ENCODE measurements around the gene SLC52A1. TPM values are rescaled to one million over a fixed set of nuclear protein-coding genes. Genes with fewer than 3 reads are reported as not detected.
"Not testable (repeated sequence)": the region's sequence is repeated elsewhere in the genome, so short reads cannot be mapped to it uniquely, and the experiment has no call there.

Gene SLC52A1
- total RNA-seq, result not detected
- under 1 TPM in 1 of 2 donors, not detected in 1; 0.08 TPM for polyA plus RNA-seq

DNA sequence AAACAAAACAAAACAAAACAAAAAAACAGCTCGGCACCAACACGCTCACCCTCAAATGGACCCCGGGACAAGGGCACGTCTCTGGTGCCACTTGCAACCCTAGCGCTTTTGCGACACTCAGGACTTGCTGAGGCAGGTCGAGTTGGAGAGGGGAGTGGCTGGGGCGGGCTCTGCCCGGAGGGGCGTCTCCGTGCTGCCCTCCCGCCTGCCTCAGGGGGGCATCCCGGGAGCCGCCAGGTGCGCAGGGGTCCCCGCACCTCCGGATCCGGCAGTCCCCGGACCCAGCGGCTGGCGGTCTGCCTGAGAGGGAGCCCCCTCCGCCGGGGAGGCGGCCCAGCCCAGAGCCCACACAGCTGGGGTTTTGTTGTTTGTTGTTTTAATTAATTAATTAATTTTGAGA, at the start of gene SLC52A1:
SLC52A1 (minus strand) TSS at position 112 of the 400 bp plus-strand sequence. CDS start 820 bp downstream, outside the sequence.
- peak within 1 kb of the TSS in 1 of 4 donors; percentile 23 for H3K4me3 ChIP-seq
- TF ChIP-seq CTCF (IDR thresholded peaks at IDR 0.05), result no peak
- no peaks in the 10 kb centered on the region for H3K4me1 ChIP-seq
- no peaks in the 10 kb centered on the region for H3K9me3 ChIP-seq
- FAIRE-seq (no peak), ATAC-seq (no peak), DNase-seq (peak in 2 of 6 donors; percentile 24 to 53)
- no peaks in the 10 kb centered on the region for H3K36me3 ChIP-seq
- no peak within 1 kb of the TSS for H3K27ac ChIP-seq
- no peaks in the 10 kb centered on the region for H3K27me3 ChIP-seq
- intact Hi-C loops (cut with DNase I), result no loop called here
- WGBS, 2 donors, result 7 to 9% methylated on average over 21 to 24 of the region's 24 CpGs

DNA sequence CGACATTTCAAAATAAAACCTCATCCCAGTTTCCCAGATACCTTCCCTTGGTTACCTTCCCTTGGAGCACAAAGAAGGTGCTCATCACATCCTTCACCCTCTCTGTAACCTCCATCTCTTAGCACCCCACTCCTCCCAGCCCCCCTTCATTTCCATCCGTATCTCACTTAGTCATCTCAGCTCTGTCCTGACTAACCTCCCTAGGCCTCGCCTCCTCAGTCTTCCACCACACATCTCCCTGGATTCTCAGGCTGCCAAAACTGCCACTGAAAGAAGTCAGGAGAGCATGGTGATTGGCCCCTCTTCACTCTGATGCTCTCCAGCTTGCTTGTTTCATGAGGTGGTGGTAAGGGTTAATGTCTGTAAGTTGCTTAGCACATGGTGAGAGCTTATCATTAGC, 45.4 kb upstream of the SLC52A1 start:
- H3K4me3 ChIP-seq, result no peak overlapping the region
- FAIRE-seq (no peak), DNase-seq (no peak), ATAC-seq (no peak)
- H3K4me1 ChIP-seq, result peaks cover 0 to 10% (median 7%) of the 10 kb centered on the region in 3 donors
- no peaks in the 10 kb centered on the region for H3K36me3 ChIP-seq
- H3K9me3 ChIP-seq, result no peaks in the 10 kb centered on the region
- intact Hi-C loops (cut with DNase I), result no loop called here
- 96 to 98% methylated on average over 3 of the region's 3 CpGs for WGBS, 2 donors
- H3K27ac ChIP-seq, result no peak overlapping the region
- TF ChIP-seq CTCF (IDR thresholded peaks at IDR 0.05), result no peak
- no peaks in the 10 kb centered on the region for H3K27me3 ChIP-seq

- ATAC-seq, result peak; percentile 97 to 99 (median 98)
- no peak for FAIRE-seq
- H3K36me3 ChIP-seq, result no peaks in the 10 kb centered on the region
- TF ChIP-seq CTCF (IDR thresholded peaks at IDR 0.05), result no peak
- peak within 1 kb of the TSS; percentile 52 to 77 (median 68) for H3K4me3 ChIP-seq
- DNase-seq, result peak; percentile 83 to 94 (median 87)
- 1% methylated on average over 75 of the region's 75 CpGs for WGBS, 2 donors
- H3K9me3 ChIP-seq, result no peaks in the 10 kb centered on the region
- peaks cover 0 to 10% (median 7%) of the 10 kb centered on the region in 3 donors for H3K4me1 ChIP-seq
- no peaks in the 10 kb centered on the region for H3K27me3 ChIP-seq
- peak within 1 kb of the TSS; percentile 54 to 84 (median 76) for H3K27ac ChIP-seq
- intact Hi-C loops (cut with DNase I), result no loop called here
These were observed 43.1 kb upstream of the SLC52A1 start, which contains the start of gene ZFP3 for GRCh38 chr17:5078106-5079028. TSS of gene ZFP3 (plus strand) at chr17:5078467. CDS start at chr17:5091505, 13,038 bp downstream.

DNA sequence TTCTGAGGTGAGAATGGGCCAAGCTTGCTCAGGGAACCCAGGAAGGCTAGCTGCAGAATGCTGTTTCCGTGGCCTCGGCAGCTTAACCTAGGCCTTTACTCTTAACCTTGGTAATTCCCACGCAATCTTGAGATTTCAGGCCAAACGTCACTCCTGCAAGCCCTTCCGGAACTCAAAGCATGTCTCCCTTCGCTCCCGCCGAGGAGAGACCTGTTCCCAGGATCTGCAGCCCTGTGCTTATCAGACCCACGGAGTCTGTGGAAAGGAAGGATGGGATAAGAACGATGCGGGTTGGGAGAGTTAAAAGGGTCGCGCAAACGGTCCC, 42.5 kb upstream of the SLC52A1 start:
- no peak for TF ChIP-seq CTCF (IDR thresholded peaks at IDR 0.05)
- FAIRE-seq (no peak), ATAC-seq (peak; percentile 33 to 40 (median 38)), DNase-seq (no peak)
- 11 to 14% methylated on average over 14 of the region's 14 CpGs for WGBS, 2 donors
- H3K27ac ChIP-seq, result peak overlapping the region; percentile 54 to 84 (median 76)
- H3K36me3 ChIP-seq, result no peaks in the 10 kb centered on the region
- peaks cover 0 to 10% (median 7%) of the 10 kb centered on the region in 3 donors for H3K4me1 ChIP-seq
- intact Hi-C loops (cut with DNase I), result no loop called here
- no peaks in the 10 kb centered on the region for H3K27me3 ChIP-seq
- no peaks in the 10 kb centered on the region for H3K9me3 ChIP-seq
- peak overlapping the region; percentile 52 to 77 (median 68) for H3K4me3 ChIP-seq

- DNase-seq; FAIRE-seq; ATAC-seq; H3K36me3 ChIP-seq; intact Hi-C loops (cut with DNase I); H3K27me3 ChIP-seq; H3K4me1 ChIP-seq; H3K9me3 ChIP-seq: not testable (repeated sequence)
- 97 to 99% methylated on average over 24 of the region's 24 CpGs for WGBS, 2 donors
- H3K27ac ChIP-seq, result peak overlapping the region in 1 of 4 donors; percentile 77
- H3K4me3 ChIP-seq, result peak overlapping the region in 3 of 4 donors; percentile 52 to 77 (median 64)
These were observed 42.0 kb upstream of the SLC52A1 start for GRCh38 chr17:5077275-5077674.

- DNase-seq; H3K4me3 ChIP-seq; H3K36me3 ChIP-seq; intact Hi-C loops (cut with DNase I); H3K27me3 ChIP-seq; H3K9me3 ChIP-seq; H3K4me1 ChIP-seq; H3K27ac ChIP-seq; FAIRE-seq; ATAC-seq: not testable (repeated sequence)
- 75 to 83% methylated on average over 4 of the region's 5 CpGs for WGBS, 2 donors
These were observed 40.2 kb upstream of the SLC52A1 start for GRCh38 chr17:5075472-5075871.
